ENCODE results near the gene FBRSL1.

FBRSL1 gene

GRCh38 chr12:132498931-132499330 lies 9.0 kb downstream of the FBRSL1 start:
- Histone ChIP-seq H3K4me2 (ENCODE audit: low read depth, low read length) (no peak overlapping the region), H4K20me1 (ENCODE audit: insufficient read depth, low read length) (no peaks in the 10 kb centered on the region), H3K36me3 (replicated peaks; ENCODE audit: insufficient read depth, low read length) (no peaks in the 10 kb centered on the region), H3K27ac (ENCODE audit: low read length) (no peak overlapping the region), H3K4me3 (ENCODE audit: low read length) (no peak overlapping the region), H3K9me2 (replicated peaks; ENCODE audit: insufficient read depth, low read length) (no peaks in the 10 kb centered on the region), H3K4me1 (ENCODE audit: low read length) (no peaks in the 10 kb centered on the region), H3F3A (ENCODE audit: insufficient read depth, low read length) (no peaks in the 10 kb centered on the region), H3K27me3 (replicated peaks; ENCODE audit: insufficient read depth, low read length) (no peaks in the 10 kb centered on the region), H3K9me3 (replicated peaks; ENCODE audit: insufficient read depth, low read length) (no peaks in the 10 kb centered on the region), H2AFZ (ENCODE audit: low read length) (no peak overlapping the region), H3K9ac (ENCODE audit: low read length) (no peak overlapping the region), H3K79me2 (ENCODE audit: low read length) (peaks cover 64% of the 10 kb centered on the region)
- no peak for TF ChIP-seq EZH2phosphoT487 (IDR thresholded peaks at IDR 0.05; ENCODE audit: low read length)
- no peak for DNase-seq

- H3K36me3 ChIP-seq (replicated peaks; ENCODE audit: insufficient read depth, low read length): no peaks in the 10 kb centered on the region
- no peaks in the 10 kb centered on the region for H4K20me1 ChIP-seq (ENCODE audit: insufficient read depth, low read length)
- H3K9me2 ChIP-seq (replicated peaks; ENCODE audit: insufficient read depth, low read length): no peaks in the 10 kb centered on the region
- no peak overlapping the region for H3K4me2 ChIP-seq (ENCODE audit: low read depth, low read length)
- peaks cover 59% of the 10 kb centered on the region for H3K79me2 ChIP-seq (ENCODE audit: low read length)
- H3F3A ChIP-seq (ENCODE audit: insufficient read depth, low read length): no peaks in the 10 kb centered on the region
- no peak overlapping the region for H3K4me3 ChIP-seq (ENCODE audit: low read length)
- H3K4me1 ChIP-seq (ENCODE audit: low read length): no peaks in the 10 kb centered on the region
- no peak overlapping the region for H2AFZ ChIP-seq (ENCODE audit: low read length)
- no peak overlapping the region for H3K27ac ChIP-seq (ENCODE audit: low read length)
- no peak overlapping the region for H3K9ac ChIP-seq (ENCODE audit: low read length)
- no peaks in the 10 kb centered on the region for H3K9me3 ChIP-seq (replicated peaks; ENCODE audit: insufficient read depth, low read length)
- TF ChIP-seq EZH2phosphoT487 (IDR thresholded peaks at IDR 0.05; ENCODE audit: low read length): no peak
- TF ChIP-seq EZH2 (optimal IDR thresholded peaks at IDR 0.05; ENCODE audit: low read depth, low read length): no peak
- no peak for TF ChIP-seq CTCF (IDR thresholded peaks at IDR 0.05; ENCODE audit: low read length)
- no peaks in the 10 kb centered on the region for H3K27me3 ChIP-seq (replicated peaks; ENCODE audit: insufficient read depth, low read length)
- DNase-seq: no peak
Measured at GRCh38 chr12:132500142-132500855, 10.3 kb downstream of the FBRSL1 start.

GRCh38 chr12:132500856-132501180 lies 10.9 kb downstream of the FBRSL1 start:
- Histone ChIP-seq H3K4me1 (ENCODE audit: low read length) (no peaks in the 10 kb centered on the region), H3K4me2 (ENCODE audit: low read depth, low read length) (no peak overlapping the region), H2AFZ (ENCODE audit: low read length) (no peak overlapping the region), H3K4me3 (ENCODE audit: low read length) (no peak overlapping the region), H3K9me3 (replicated peaks; ENCODE audit: insufficient read depth, low read length) (no peaks in the 10 kb centered on the region), H3K79me2 (ENCODE audit: low read length) (peaks cover 56% of the 10 kb centered on the region), H3K36me3 (replicated peaks; ENCODE audit: insufficient read depth, low read length) (no peaks in the 10 kb centered on the region), H3K9me2 (replicated peaks; ENCODE audit: insufficient read depth, low read length) (no peaks in the 10 kb centered on the region), H3K27me3 (replicated peaks; ENCODE audit: insufficient read depth, low read length) (no peaks in the 10 kb centered on the region), H3K27ac (ENCODE audit: low read length) (no peak overlapping the region), H3K9ac (ENCODE audit: low read length) (no peak overlapping the region), H4K20me1 (ENCODE audit: insufficient read depth, low read length) (no peaks in the 10 kb centered on the region), H3F3A (ENCODE audit: insufficient read depth, low read length) (no peaks in the 10 kb centered on the region)
- DNase-seq: no peak
- TF ChIP-seq EZH2 (optimal IDR thresholded peaks at IDR 0.05; ENCODE audit: low read depth, low read length) (no peak), CTCF (IDR thresholded peaks at IDR 0.05; ENCODE audit: low read length) (no peak), EZH2phosphoT487 (IDR thresholded peaks at IDR 0.05; ENCODE audit: low read length) (no peak)

- Histone ChIP-seq H3K79me2 (ENCODE audit: low read length) (peaks cover 52% of the 10 kb centered on the region), H2AFZ (ENCODE audit: low read length) (no peak overlapping the region), H3K36me3 (replicated peaks; ENCODE audit: insufficient read depth, low read length) (no peaks in the 10 kb centered on the region), H3K4me2 (ENCODE audit: low read depth, low read length) (no peak overlapping the region), H3K9me2 (replicated peaks; ENCODE audit: insufficient read depth, low read length) (no peaks in the 10 kb centered on the region), H3K9me3 (replicated peaks; ENCODE audit: insufficient read depth, low read length) (no peaks in the 10 kb centered on the region), H3K27ac (ENCODE audit: low read length) (no peak overlapping the region), H3K27me3 (replicated peaks; ENCODE audit: insufficient read depth, low read length) (no peaks in the 10 kb centered on the region), H3K4me3 (ENCODE audit: low read length) (no peak overlapping the region), H3K9ac (ENCODE audit: low read length) (no peak overlapping the region), H3K4me1 (ENCODE audit: low read length) (no peaks in the 10 kb centered on the region), H3F3A (ENCODE audit: insufficient read depth, low read length) (no peaks in the 10 kb centered on the region), H4K20me1 (ENCODE audit: insufficient read depth, low read length) (no peaks in the 10 kb centered on the region)
- no peak for TF ChIP-seq CTCF (IDR thresholded peaks at IDR 0.05; ENCODE audit: low read length)
- TF ChIP-seq EZH2 (optimal IDR thresholded peaks at IDR 0.05; ENCODE audit: low read depth, low read length): no peak
- TF ChIP-seq EZH2phosphoT487 (IDR thresholded peaks at IDR 0.05; ENCODE audit: low read length): no peak
- no peak for DNase-seq
Measured at GRCh38 chr12:132501204-132501940, 11.4 kb downstream of the FBRSL1 start.
